Neural progenitor cell (in vitro differentiated cells): ENCODE data around the gene WDR86. TPM values are rescaled to one million over a fixed set of nuclear protein-coding genes. Genes with fewer than 3 reads are reported as not detected.

Experiments
- DNase-seq: peaks from one replicate; pipeline ENCODE4 v3.0.0-alpha.2; 2016; ENCODE audit warnings: low spot score
- H2AFZ ChIP-seq: fragments of 200-600 bp; sonication (generic); replicated peaks from 2 replicates; pipeline ENCODE4 v1.6.1; 2016; ENCODE audit warnings: antibody characterized with exemption
- H3F3A ChIP-seq: fragments of 200-600 bp; sonication (generic); 2 replicates; pipeline ENCODE4 v1.6.1; 2016; ENCODE audit warnings: antibody characterized with exemption, low read depth
- H3K27ac ChIP-seq: fragments of 200-600 bp; sonication (generic); 2 replicates; pipeline ENCODE4 v1.5.1; 2016; ENCODE audit warnings: mild to moderate bottlenecking
- H3K27me3 ChIP-seq: fragments of 200-600 bp; sonication (generic); 2 replicates; pipeline ENCODE4 v1.6.1; 2016; ENCODE audit warnings: mild to moderate bottlenecking, moderate library complexity
- H3K36me3 ChIP-seq: fragments of 200-600 bp; sonication (generic); 2 replicates; pipeline ENCODE4 v1.5.1; 2016
- H3K4me1 ChIP-seq: fragments of 200-600 bp; sonication (generic); 2 replicates; pipeline ENCODE4 v1.6.1; 2016; ENCODE audit warnings: mixed run types
- H3K4me2 ChIP-seq: fragments of 200-600 bp; sonication (generic); 2 replicates; pipeline ENCODE4 v1.6.1; 2016
- H3K4me3 ChIP-seq: fragments of 200-600 bp; sonication (generic); 2 replicates; pipeline ENCODE4 v1.5.1; 2016
- H3K79me2 ChIP-seq: fragments of 200-600 bp; sonication (generic); 2 replicates; pipeline ENCODE4 v1.6.1; 2016; ENCODE audit warnings: low read depth
- H3K9ac ChIP-seq: fragments of 200-600 bp; sonication (generic); 2 replicates; pipeline ENCODE4 v1.6.1; 2016
- H3K9me3 ChIP-seq: fragments of 200-600 bp; sonication (generic); 2 replicates; pipeline ENCODE4 v1.5.1; 2016; ENCODE audit warnings: low read depth
- H4K20me1 ChIP-seq: fragments of 200-600 bp; sonication (generic); 2 replicates; pipeline ENCODE4 v1.6.1; 2016; ENCODE audit warnings: low read depth
- H3K27ac Mint-ChIP-seq: 3 replicates; pipeline ENCODE4 v1.8.0; 2021; ENCODE audit warnings: mixed read lengths
- H3K27me3 Mint-ChIP-seq: 2 replicates; pipeline ENCODE4 v1.8.0; 2022; ENCODE audit warnings: low read depth, mild to moderate bottlenecking, inconsistent platforms, moderate library complexity, mixed read lengths; ENCODE audit not compliant: insufficient read depth
- H3K36me3 Mint-ChIP-seq: 3 replicates; pipeline ENCODE4 v1.8.0; 2021; ENCODE audit warnings: mixed read lengths
- H3K4me1 Mint-ChIP-seq: 3 replicates; pipeline ENCODE4 v1.8.0; 2021; ENCODE audit warnings: mixed read lengths
- H3K4me3 Mint-ChIP-seq: 3 replicates; pipeline ENCODE4 v1.8.0; 2021; ENCODE audit warnings: mild to moderate bottlenecking, moderate library complexity, mixed read lengths
- H3K9me3 Mint-ChIP-seq: 3 replicates; pipeline ENCODE4 v1.8.0; 2020; ENCODE audit warnings: mixed read lengths
- CTCF ChIP-seq: fragments of 200-600 bp; sonication (generic); IDR thresholded peaks from 2 replicates; pipeline ENCODE4 v1.5.1; 2017; ENCODE audit warnings: antibody characterized with exemption, mild to moderate bottlenecking
- EZH2 ChIP-seq: fragments of 200-600 bp; sonication (generic); IDR thresholded peaks from 2 replicates; pipeline ENCODE4 v1.6.1; 2017; ENCODE audit warnings: antibody characterized with exemption, mild to moderate bottlenecking, moderate library complexity
- EZH2phosphoT487 ChIP-seq: fragments of 200-600 bp; sonication (generic); IDR thresholded peaks from 2 replicates; pipeline ENCODE4 v1.6.1; 2017; ENCODE audit warnings: antibody characterized with exemption
- total RNA-seq: library from RNA; depleted of rRNA; stranded (reverse); fragments of >200 nt; gene quantifications from 2 replicates; pipeline ENCODE4 v1.2.3, GENCODE V29; 2015; ENCODE audit warnings: low replicate concordance

WDR86 gene
- total RNA-seq, 1 donor from 2014 or later: 15.0 TPM

- no peak overlapping the region for H3K4me3 ChIP-seq
- peaks cover 30% of the 10 kb centered on the region for H3K4me1 ChIP-seq
- peaks cover 4% of the 10 kb centered on the region for H3K36me3 Mint-ChIP-seq
- H4K20me1 ChIP-seq: no peaks in the 10 kb centered on the region
- no peak overlapping the region for H3K27ac ChIP-seq
- H3K4me2 ChIP-seq: no peak overlapping the region
- no peak overlapping the region for H3K9ac ChIP-seq
- TF ChIP-seq EZH2phosphoT487 (no peak), EZH2 (no peak), CTCF (no peak)
- H3K9me3 ChIP-seq: no peaks in the 10 kb centered on the region
- no peaks in the 10 kb centered on the region for H3K9me3 Mint-ChIP-seq
- H3K36me3 ChIP-seq: no peaks in the 10 kb centered on the region
- H3K27me3 ChIP-seq: no peaks in the 10 kb centered on the region
- peaks cover 15% of the 10 kb centered on the region for H3F3A ChIP-seq
- no peak overlapping the region for H3K4me3 Mint-ChIP-seq
- peaks cover 26% of the 10 kb centered on the region for H3K4me1 Mint-ChIP-seq
- H3K79me2 ChIP-seq: no peaks in the 10 kb centered on the region
- peaks cover 9% of the 10 kb centered on the region for H3K27me3 Mint-ChIP-seq
- DNase-seq: no peak
- H2AFZ ChIP-seq: no peak overlapping the region
- no peak overlapping the region for H3K27ac Mint-ChIP-seq
These were observed 10.6 kb downstream of the WDR86 start for GRCh38 chr7:151399305-151399601.

- H3K4me1 Mint-ChIP-seq: peaks cover 26% of the 10 kb centered on the region
- H3K36me3 ChIP-seq: no peaks in the 10 kb centered on the region
- no peak overlapping the region for H3K27ac ChIP-seq
These were observed 11.2 kb downstream of the WDR86 start for GRCh38 chr7:151398446-151399304.

GRCh38 chr7:151397026-151397425 lies 12.8 kb downstream of the WDR86 start:
- Histone ChIP-seq H2AFZ (no peak overlapping the region), H3F3A (peaks cover 15% of the 10 kb centered on the region), H3K36me3 (no peaks in the 10 kb centered on the region), H4K20me1 (no peaks in the 10 kb centered on the region), H3K79me2 (no peaks in the 10 kb centered on the region), H3K9me3 (no peaks in the 10 kb centered on the region), H3K4me3 (no peak overlapping the region), H3K4me1 (peaks cover 39% of the 10 kb centered on the region), H3K27me3 (no peaks in the 10 kb centered on the region), H3K27ac (no peak overlapping the region), H3K9ac (no peak overlapping the region), H3K4me2 (no peak overlapping the region)
- H3K27ac Mint-ChIP-seq: no peak overlapping the region
- no peaks in the 10 kb centered on the region for H3K9me3 Mint-ChIP-seq
- TF ChIP-seq EZH2: no peak
- TF ChIP-seq EZH2phosphoT487: no peak
- no peak for DNase-seq
- no peak overlapping the region for H3K4me3 Mint-ChIP-seq
- peaks cover 14% of the 10 kb centered on the region for H3K27me3 Mint-ChIP-seq
- H3K4me1 Mint-ChIP-seq: peaks cover 36% of the 10 kb centered on the region
- peaks cover 4% of the 10 kb centered on the region for H3K36me3 Mint-ChIP-seq

More at GRCh38 chr7:151398446-151399304, 11.2 kb downstream of the WDR86 start:
- Histone ChIP-seq H3K9ac (no peak overlapping the region), H3K79me2 (no peaks in the 10 kb centered on the region), H4K20me1 (no peaks in the 10 kb centered on the region), H2AFZ (no peak overlapping the region), H3K27me3 (no peaks in the 10 kb centered on the region), H3K9me3 (no peaks in the 10 kb centered on the region), H3K4me3 (no peak overlapping the region), H3K4me1 (peaks cover 30% of the 10 kb centered on the region), H3F3A (peaks cover 15% of the 10 kb centered on the region), H3K4me2 (no peak overlapping the region)
- DNase-seq: no peak
- Mint-ChIP-seq H3K36me3 (peaks cover 4% of the 10 kb centered on the region), H3K27me3 (peaks cover 9% of the 10 kb centered on the region), H3K9me3 (no peaks in the 10 kb centered on the region), H3K4me3 (no peak overlapping the region), H3K27ac (no peak overlapping the region)
- TF ChIP-seq CTCF (no peak), EZH2phosphoT487 (no peak), EZH2 (no peak)

GRCh38 chr7:151396328-151396970 lies 13.4 kb downstream of the WDR86 start:
- no peaks in the 10 kb centered on the region for H4K20me1 ChIP-seq
- H3K27me3 ChIP-seq: no peaks in the 10 kb centered on the region
- no peaks in the 10 kb centered on the region for H3K79me2 ChIP-seq
- H3K36me3 ChIP-seq: no peaks in the 10 kb centered on the region
- no peak overlapping the region for H3K27ac ChIP-seq
- H3K4me2 ChIP-seq: no peak overlapping the region
- no peaks in the 10 kb centered on the region for H3K9me3 ChIP-seq
- no peak for DNase-seq
- Mint-ChIP-seq H3K36me3 (peaks cover 4% of the 10 kb centered on the region), H3K9me3 (no peaks in the 10 kb centered on the region), H3K27me3 (peaks cover 12% of the 10 kb centered on the region), H3K4me3 (no peak overlapping the region), H3K27ac (no peak overlapping the region), H3K4me1 (peaks cover 35% of the 10 kb centered on the region)
- H3K9ac ChIP-seq: no peak overlapping the region
- TF ChIP-seq CTCF (no peak), EZH2phosphoT487 (no peak), EZH2 (no peak)
- H3K4me1 ChIP-seq: peaks cover 39% of the 10 kb centered on the region
- no peak overlapping the region for H3K4me3 ChIP-seq
- peaks cover 15% of the 10 kb centered on the region for H3F3A ChIP-seq
- H2AFZ ChIP-seq: no peak overlapping the region
